Stimulated activated CD8-positive, alpha-beta memory T cell treated with anti-CD3 and anti-CD28 coated beads, Interleukin-4, amount 100 ng/mL, for 24 hours (primary cell): ENCODE data around the gene MAP3K12.
"Not testable (repeated sequence)": the region's sequence is repeated elsewhere in the genome, so short reads cannot be mapped to it uniquely, and the experiment has no call there.

Source experiments
- DNase-seq: peaks from one replicate; pipeline ENCODE4 v3.0.0-alpha.2; 2020; ENCODE audit warnings: low read depth

MAP3K12 gene

GRCh38 chr12:53492830-53493609, 6.2 kb downstream of the MAP3K12 start:
- DNase-seq: peak; percentile 81

DNA sequence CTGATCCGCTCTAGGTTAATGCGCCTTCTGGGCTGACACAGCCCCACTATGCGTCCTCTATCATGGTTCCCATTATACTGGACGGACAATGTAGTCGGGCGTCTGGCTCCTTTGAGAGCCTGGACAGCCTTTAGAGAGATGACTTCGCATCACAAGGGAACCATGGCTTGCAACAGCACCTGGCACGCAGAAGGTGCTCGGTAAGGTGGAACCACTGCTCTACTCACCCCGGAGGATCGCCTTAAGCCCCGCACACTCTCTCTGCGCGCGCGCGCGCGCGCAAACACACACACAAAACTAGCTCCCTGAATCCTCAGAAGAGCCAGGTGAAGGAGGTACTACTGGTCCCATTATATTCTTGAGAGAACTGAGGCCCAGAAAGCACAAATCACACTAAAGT, 7.1 kb downstream of the MAP3K12 start:
- DNase-seq: no peak

DNA sequence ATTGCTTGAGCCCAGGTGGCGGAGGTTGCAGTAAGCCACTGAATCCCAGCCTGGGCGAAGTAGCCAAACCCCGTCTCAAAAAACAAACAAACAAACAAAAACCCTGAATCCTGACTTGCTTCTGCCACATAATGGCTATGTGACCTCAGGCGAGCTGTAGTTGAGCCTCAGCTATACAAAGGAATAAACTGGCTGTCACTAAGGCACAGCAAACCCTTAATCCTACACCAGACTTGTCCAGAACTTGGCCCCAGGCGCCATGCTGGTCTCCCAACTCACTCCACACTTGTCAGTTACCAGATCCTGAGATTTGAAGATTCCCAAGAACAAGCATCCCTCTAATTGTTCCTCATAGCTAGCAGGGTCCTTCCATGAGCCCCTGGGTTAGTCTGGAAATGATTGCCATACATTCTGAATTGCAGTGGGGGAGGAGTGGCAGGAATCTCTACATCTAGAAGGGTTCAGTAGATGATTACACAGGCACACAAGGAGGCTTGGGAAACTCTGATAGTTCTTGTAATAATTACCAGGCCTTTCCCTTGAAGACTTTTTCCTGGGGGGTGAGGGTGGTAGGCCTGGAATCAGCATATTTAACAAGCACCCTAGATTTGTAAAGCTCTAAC, 9.9 kb downstream of the MAP3K12 start:
- DNase-seq: no peak

DNA sequence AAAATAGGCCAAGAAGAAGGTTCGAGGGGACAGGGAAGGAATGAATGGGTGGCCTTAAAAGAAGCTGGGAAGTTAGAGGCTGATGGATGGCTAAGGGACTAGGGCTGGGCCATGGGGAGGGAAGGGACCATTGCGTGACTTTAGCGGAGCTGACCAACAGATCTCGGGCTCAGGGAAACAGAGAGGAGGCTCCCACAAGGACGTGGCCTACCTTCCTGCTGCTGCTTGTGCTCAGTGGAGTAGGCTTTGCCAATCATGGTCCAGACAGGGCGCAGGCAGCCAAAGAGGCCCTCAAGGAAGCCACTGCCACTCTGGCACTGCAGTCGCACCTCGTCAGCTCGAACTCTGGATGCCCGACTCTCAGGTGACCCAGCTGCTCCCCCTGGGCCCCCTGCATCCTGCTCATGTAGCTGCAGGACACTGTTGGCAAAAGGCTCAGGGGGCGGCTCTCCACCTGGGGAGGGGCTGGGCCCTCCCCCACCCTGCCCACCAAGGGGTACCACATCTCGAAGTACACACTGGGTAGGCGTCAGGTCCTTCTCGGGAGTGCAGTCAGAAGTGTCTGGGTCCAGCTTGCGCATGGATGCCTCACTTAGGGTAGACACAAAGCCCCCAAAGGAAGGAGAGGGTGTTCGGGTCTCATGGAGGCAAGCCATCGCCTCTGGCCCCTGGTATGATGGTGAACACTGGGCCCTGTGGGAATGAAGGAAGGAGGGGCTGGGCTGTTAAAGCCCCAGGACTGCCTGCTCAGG, 12.3 kb downstream of the MAP3K12 start:
- no peak for DNase-seq

DNA sequence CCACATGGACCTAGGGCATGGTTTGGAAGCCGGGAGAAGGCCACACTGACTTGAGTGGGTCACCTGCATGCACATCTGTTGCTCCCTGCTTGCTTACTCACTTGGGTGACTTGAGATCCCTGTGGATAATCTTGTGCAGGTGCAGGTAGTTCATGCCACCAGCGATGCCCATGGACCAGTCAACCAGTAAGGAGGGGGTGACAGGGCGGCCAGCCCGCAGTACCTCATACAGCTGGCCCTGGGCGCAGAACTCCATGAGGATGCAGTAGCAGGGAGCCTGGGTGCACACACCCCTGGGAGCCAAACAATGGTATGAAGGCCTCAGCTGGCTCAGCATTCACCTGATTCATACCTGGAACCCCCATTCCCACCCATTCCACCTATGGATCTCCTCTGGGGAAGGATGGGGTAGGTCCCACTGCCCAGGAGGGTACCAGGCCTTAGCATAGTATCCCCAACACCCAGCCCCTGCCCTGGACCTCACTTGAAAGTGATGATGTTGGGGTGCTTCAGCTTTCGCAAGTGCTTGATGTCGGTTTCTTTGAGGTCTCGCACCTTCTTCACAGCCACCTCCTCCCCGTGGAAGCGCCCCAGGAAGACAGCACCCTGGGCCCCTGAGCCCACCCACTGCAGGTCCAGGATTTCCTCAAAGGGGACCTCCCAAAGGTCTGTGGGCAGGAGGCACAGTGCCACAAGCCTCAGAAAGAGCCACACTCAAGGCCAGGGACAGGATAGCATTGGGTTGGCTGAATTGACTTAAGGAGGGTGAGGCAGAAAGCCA, 13.1 kb downstream of the MAP3K12 start:
- no peak for DNase-seq

- DNase-seq: no peak
Observed at GRCh38 chr12:53484686-53485575, 14.3 kb downstream of the MAP3K12 start.

- no peak for DNase-seq
Observed at GRCh38 chr12:53483979-53484377, 15.3 kb downstream of the MAP3K12 start.

GRCh38 chr12:53483225-53483978, 15.9 kb downstream of the MAP3K12 start:
- no peak for DNase-seq

- DNase-seq: no peak
Observed at GRCh38 chr12:53482626-53483168, 16.6 kb downstream of the MAP3K12 start.

DNA sequence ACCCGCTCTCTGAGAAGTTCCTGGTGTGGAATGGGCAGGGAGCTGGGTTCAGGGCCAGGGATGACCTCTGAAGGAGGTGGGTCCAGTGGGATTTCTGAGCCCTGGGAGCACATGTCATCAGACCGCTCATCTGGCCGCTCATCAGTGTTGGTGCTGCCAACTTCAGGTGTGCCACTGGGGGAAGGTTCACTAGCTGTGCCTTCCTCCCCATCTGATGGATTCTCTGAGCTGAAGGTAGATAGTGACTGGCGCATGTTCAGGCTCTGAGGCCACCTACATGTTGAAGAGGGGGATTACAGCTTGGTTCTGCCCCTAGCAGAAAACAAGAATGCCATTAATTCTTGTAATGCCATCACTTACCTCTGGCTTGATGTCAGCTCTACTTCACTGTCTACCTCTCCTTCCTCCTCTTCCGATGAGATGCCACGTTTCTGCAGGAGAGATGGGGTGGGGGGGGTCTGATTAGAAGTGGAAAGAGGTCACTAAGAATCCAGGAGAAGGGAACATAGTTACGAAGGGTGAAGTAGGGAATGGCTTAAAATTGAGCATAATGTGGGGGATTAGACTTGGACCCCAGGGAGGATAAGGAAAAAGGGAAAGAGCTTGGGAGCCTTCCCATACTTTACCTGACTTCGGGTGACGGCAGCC, 17.2 kb downstream of the MAP3K12 start:
- DNase-seq: no peak

GRCh38 chr12:53481458-53481857, 17.8 kb downstream of the MAP3K12 start:
- DNase-seq: not testable (repeated sequence)

DNA sequence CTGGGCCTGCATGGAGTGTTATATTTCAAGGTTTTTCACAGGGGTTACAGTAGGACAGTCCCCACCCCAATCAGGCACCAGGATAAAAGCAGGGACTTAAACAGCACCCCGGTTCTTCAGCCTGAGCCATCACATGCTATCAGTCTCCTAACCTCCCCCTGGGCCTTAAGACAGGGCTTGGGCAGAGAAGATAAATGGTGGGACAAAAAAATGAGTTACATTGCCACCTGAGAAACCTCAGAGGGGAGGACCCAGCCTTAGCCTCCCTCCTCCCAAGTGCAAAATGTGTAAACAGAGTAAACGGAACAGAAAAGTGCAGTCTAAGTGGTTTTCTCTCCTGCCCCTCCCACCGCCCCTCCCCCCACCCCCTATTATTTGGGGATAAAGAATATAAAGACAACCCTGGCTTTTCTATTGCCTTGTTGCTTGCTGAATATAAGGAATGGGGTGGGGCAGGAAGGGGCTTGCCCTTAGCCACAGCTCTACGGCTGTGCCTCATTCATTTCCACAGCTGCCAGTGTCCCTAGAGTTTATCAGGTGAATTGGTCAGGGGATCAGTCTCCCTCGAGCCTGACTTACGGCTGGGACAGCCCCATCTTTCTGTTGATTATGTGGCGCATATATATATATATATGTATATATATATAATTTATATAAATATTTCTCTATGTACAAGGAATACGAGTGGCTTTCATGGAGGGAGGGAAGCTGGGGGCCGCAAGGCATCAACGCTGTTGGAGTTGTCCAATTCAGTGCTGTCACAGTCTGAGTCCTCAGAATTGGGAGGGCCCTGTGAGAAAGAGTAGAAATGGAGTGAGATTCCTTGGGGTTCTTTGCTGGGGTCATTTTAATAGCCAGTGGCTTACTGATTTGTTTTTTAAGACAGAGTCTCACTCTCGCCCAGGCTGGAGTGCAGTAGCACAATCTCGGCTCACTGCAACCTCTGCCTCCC, 18.5 kb downstream of the MAP3K12 start:
- DNase-seq: no peak

GRCh38 chr12:53479331-53479730, 19.9 kb downstream of the MAP3K12 start:
- DNase-seq: no peak

DNA sequence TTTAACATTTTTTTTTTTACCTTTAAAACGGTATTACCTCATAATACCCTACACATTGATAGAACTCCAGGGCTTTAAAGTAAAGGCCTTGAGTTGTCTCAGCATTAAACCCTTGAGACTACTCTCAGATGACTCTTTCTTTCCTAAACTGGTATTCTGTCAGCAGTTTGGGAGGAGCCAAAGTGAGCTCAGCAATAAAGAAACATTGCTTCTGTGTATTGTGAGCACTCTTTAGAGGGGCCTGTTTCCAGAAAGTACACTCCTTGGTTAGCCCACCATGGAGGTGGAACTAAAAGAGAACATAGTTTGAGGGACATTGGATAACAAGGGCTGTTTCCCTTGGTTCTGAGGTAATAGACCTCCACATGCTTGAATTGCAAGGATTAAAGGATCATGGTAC, 20.4 kb downstream of the MAP3K12 start:
- DNase-seq: no peak

GRCh38 chr12:53476769-53477209, 22.5 kb downstream of the MAP3K12 start:
- DNase-seq: no peak

DNA sequence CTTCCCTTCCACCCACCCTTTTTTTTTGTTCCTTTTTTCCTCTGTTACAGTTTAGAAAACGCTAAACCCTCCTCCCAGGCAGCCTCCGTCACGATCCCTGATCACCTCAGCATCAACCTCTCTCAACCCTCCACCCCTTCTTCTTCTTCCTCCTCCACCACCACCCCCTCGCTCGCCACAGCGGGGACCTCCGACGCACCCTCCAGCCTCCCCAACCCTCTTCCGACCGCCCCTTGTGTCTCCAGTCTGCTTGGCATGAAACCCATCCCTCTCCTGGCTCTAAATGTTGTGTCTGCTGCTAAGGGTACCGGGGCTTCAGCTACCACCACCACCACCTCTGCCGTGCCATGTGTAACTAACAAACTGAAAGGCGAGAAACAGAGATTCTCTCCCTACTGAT, 24.4 kb downstream of the MAP3K12 start:
- no peak for DNase-seq

GRCh38 chr12:53474077-53474476, 25.2 kb downstream of the MAP3K12 start:
- no peak for DNase-seq

GRCh38 chr12:53472056-53472582, 27.1 kb downstream of the MAP3K12 start:
- DNase-seq: no peak
